ENCODE data around the gene ARSG. TPM values are rescaled to one million over a fixed set of nuclear protein-coding genes. Genes with fewer than 3 reads are reported as not detected.

ARSG gene
- total RNA-seq, 2 experiments from 2014 or later, result 26.1 to 53.0 TPM

GRCh38 chr17:68435876-68436842, 144.9 kb downstream of the ARSG start:
- Histone ChIP-seq H3K4me1 (ENCODE audit: insufficient read depth, low read length, poor library complexity, severe bottlenecking) (peaks cover 64% of the 10 kb centered on the region), H3K4me3 (ENCODE audit: low read depth, low read length, poor library complexity, severe bottlenecking) (peak overlapping the region; percentile 15), H3K27ac (ENCODE audit: low read depth, low read length, poor library complexity, severe bottlenecking) (peak overlapping the region; percentile 80), H3K79me2 (ENCODE audit: insufficient read depth, low read depth, low read length) (no peaks in the 10 kb centered on the region), H3K9me2 (ENCODE audit: insufficient read depth, low read length) (no peaks in the 10 kb centered on the region), H4K20me1 (ENCODE audit: insufficient read depth, low read length) (no peaks in the 10 kb centered on the region), H3K36me3 (ENCODE audit: insufficient read depth, low read length) (peaks cover 20% of the 10 kb centered on the region; the same call in 1 of the 2 replicates), H3K9me3 (ENCODE audit: low read length) (no peaks in the 10 kb centered on the region), H3K4me2 (ENCODE audit: low read length) (peak overlapping the region; percentile 61), H2AFZ (ENCODE audit: low read length) (peak overlapping the region; percentile 77)
- DNase-seq (ENCODE audit: low spot score), result peak; percentile 93
- ChIA-PET CTCF (ENCODE audit: unreplicated experiment) (interaction anchor here (0.9 to 1.5 kb wide), 2 partner anchors 28 to 37 kb away, joined by 3 to 4 read pairs; no protein-coding TSS in a partner anchor), POLR2A (interaction anchor here (0.6 to 8.8 kb wide), 7 partner anchors 10 to 256 kb away, joined by 3 to 138 read pairs (median 5); partner anchors contain the start of gene WIPI1)
- BruUV-seq (replicated peaks), result no TSS peak
- intact Hi-C loops (cut with micrococcal nuclease; ENCODE audit: unreplicated experiment), result loop anchor here (1.0 to 5.0 kb wide), 7 partner anchors 27 to 264 kb away; no protein-coding TSS in a partner anchor
- TF ChIP-seq CTCF (conservative IDR thresholded peaks at IDR 0.05; ENCODE audit: low read length) (peak; percentile 95), EZH2phosphoT487 (IDR thresholded peaks at IDR 0.05; ENCODE audit: borderline replicate concordance, low read depth, low read length) (no peak)

GRCh38 chr17:68437979-68438822, 146.9 kb downstream of the ARSG start:
- H3K4me3 ChIP-seq (ENCODE audit: low read depth, low read length, poor library complexity, severe bottlenecking), result peak overlapping the region; percentile 49
- BruUV-seq (replicated peaks), result no TSS peak
- peak overlapping the region; percentile 75 for H3K4me2 ChIP-seq (ENCODE audit: low read length)

More at GRCh38 chr17:68437979-68438822, 146.9 kb downstream of the ARSG start:
- H3K9me2 ChIP-seq (ENCODE audit: insufficient read depth, low read length), result no peaks in the 10 kb centered on the region
- ChIA-PET POLR2A (interaction anchor here (0.5 to 8.8 kb wide), 20 partner anchors 8 to 351 kb away, joined by 3 to 138 read pairs (median 4); partner anchors contain the start of gene WIPI1), CTCF (ENCODE audit: unreplicated experiment) (interaction anchor here (0.6 to 1.5 kb wide), 6 partner anchors 19 to 175 kb away, joined by 3 read pairs; partner anchors contain the start of gene WIPI1)
- intact Hi-C loops (cut with micrococcal nuclease; ENCODE audit: unreplicated experiment), result loop anchor here (2.0 to 5.0 kb wide), 2 partner anchors 96 to 257 kb away; no protein-coding TSS in a partner anchor
- H4K20me1 ChIP-seq (ENCODE audit: insufficient read depth, low read length), result no peaks in the 10 kb centered on the region
- peak overlapping the region; percentile 77 for H2AFZ ChIP-seq (ENCODE audit: low read length)
- no peaks in the 10 kb centered on the region for H3K9me3 ChIP-seq (ENCODE audit: low read length)
- peak; percentile 87 for DNase-seq (ENCODE audit: low spot score)
- H3K79me2 ChIP-seq (ENCODE audit: insufficient read depth, low read depth, low read length), result no peaks in the 10 kb centered on the region
- H3K4me1 ChIP-seq (ENCODE audit: insufficient read depth, low read length, poor library complexity, severe bottlenecking), result peaks cover 70% of the 10 kb centered on the region
- H3K36me3 ChIP-seq (ENCODE audit: insufficient read depth, low read length), result peaks cover 13% of the 10 kb centered on the region
- TF ChIP-seq EZH2phosphoT487 (IDR thresholded peaks at IDR 0.05; ENCODE audit: borderline replicate concordance, low read depth, low read length) (no peak), CTCF (conservative IDR thresholded peaks at IDR 0.05; ENCODE audit: low read length) (no peak)
- peak overlapping the region; percentile 80 for H3K27ac ChIP-seq (ENCODE audit: low read depth, low read length, poor library complexity, severe bottlenecking)
